HG03575 (cell line): ENCODE results near the gene BCAS3.

Source experiments
- ATAC-seq: cut with Tn5 transposase; IDR thresholded peaks from one replicate; pipeline ENCODE4 v1.9.1; 2021; ENCODE audit not compliant: unreplicated experiment, insufficient number of reproducible peaks, low FRiP score; ENCODE audit errors: extremely low read depth

The BCAS3 gene

GRCh38 chr17:61362852-61363600 is 685.4 kb downstream of the BCAS3 start:
- ATAC-seq = no peak

GRCh38 chr17:61363601-61364462 is 686.2 kb downstream of the BCAS3 start:
- ATAC-seq = no peak

- no peak for ATAC-seq
These were observed 686.8 kb downstream of the BCAS3 start for GRCh38 chr17:61364463-61364846.

- no peak for ATAC-seq
These were observed 688.5 kb downstream of the BCAS3 start for GRCh38 chr17:61366076-61366714.

- no peak for ATAC-seq
These were observed 689.2 kb downstream of the BCAS3 start for GRCh38 chr17:61366715-61367413.

GRCh38 chr17:61368049-61368831 is 690.6 kb downstream of the BCAS3 start:
- no peak for ATAC-seq

GRCh38 chr17:61368832-61369450 is 691.3 kb downstream of the BCAS3 start:
- no peak for ATAC-seq

- ATAC-seq = no peak
These were observed 692.1 kb downstream of the BCAS3 start for GRCh38 chr17:61369751-61370150.

GRCh38 chr17:61371179-61371578 is 693.5 kb downstream of the BCAS3 start:
- ATAC-seq = no peak

- no peak for ATAC-seq
These were observed 694.0 kb downstream of the BCAS3 start for GRCh38 chr17:61371606-61372005.

- ATAC-seq = no peak
These were observed 694.8 kb downstream of the BCAS3 start for GRCh38 chr17:61372436-61372835.

GRCh38 chr17:61376931-61377838 is 699.5 kb downstream of the BCAS3 start:
- no peak for ATAC-seq

GRCh38 chr17:61378658-61379456 is 701.2 kb downstream of the BCAS3 start:
- no peak for ATAC-seq

- no peak for ATAC-seq
These were observed 702.0 kb downstream of the BCAS3 start for GRCh38 chr17:61379457-61380216.

- no peak for ATAC-seq
These were observed 702.7 kb downstream of the BCAS3 start for GRCh38 chr17:61380217-61380835.
